ENCODE measurements around the gene DNAI7. TPM values are rescaled to one million over a fixed set of nuclear protein-coding genes. Genes with fewer than 3 reads are reported as not detected.

The DNAI7 gene
- total and polyA plus RNA-seq, 2 of the 8 experiments (the other 6 are each of a cell fraction or from before 2014, with no cell fraction given): 0.12 to 0.28 TPM

- Histone ChIP-seq H3K23me2 (ENCODE audit: low read depth, low read length) (no peaks in the 10 kb centered on the region), H3K36me3 (ENCODE audit: control insufficient read depth in 2 of 4, insufficient read depth in 4 of 4, low read length in 3 of 4) (no peaks in the 10 kb centered on the region), H3K23ac (ENCODE audit: insufficient read length) (no peak overlapping the region), H2BK5ac (ENCODE audit: low read depth, low read length) (no peak overlapping the region), H4K91ac (replicated peaks; ENCODE audit: insufficient read length, low read length) (no peak overlapping the region), H3K27me3 (replicated peaks in 1 of 4; ENCODE audit: control insufficient read depth in 3 of 4, extremely low read depth in 1 of 4, insufficient read depth in 3 of 4, low read length in 3 of 4) (no peaks in the 10 kb centered on the region), H3K4me2 (ENCODE audit: insufficient read depth in 1 of 2, low read depth in 2 of 2, low read length in 2 of 2) (no peak overlapping the region), H2BK20ac (ENCODE audit: low read length) (no peak overlapping the region), H4K8ac (ENCODE audit: extremely low read depth, insufficient read depth, low read length) (no peak overlapping the region), H3K79me1 (ENCODE audit: low read depth, low read length) (no peaks in the 10 kb centered on the region), H4K20me1 (replicated peaks in 1 of 2; ENCODE audit: control insufficient read depth in 1 of 2, insufficient read depth in 2 of 2, low read length in 2 of 2) (no peaks in the 10 kb centered on the region), H2AK5ac (ENCODE audit: low read depth, low read length) (no peak overlapping the region), H3K4ac (replicated peaks; ENCODE audit: insufficient read length, low read depth, low read length) (no peak overlapping the region), H3K18ac (ENCODE audit: extremely low read depth, low read length) (no peak overlapping the region), H3K56ac (replicated peaks; ENCODE audit: insufficient read length, low read depth, low read length) (no peak overlapping the region), H3K79me2 (ENCODE audit: control insufficient read depth in 1 of 2, insufficient read depth in 2 of 2, low read length in 2 of 2) (no peaks in the 10 kb centered on the region), H3K27ac (ENCODE audit: low read depth, low read length) (no peak overlapping the region), H3K9me3 (ENCODE audit: insufficient read depth in 2 of 2, low read depth in 1 of 2, low read length in 1 of 2) (no peaks in the 10 kb centered on the region), H3K9ac (replicated peaks in 1 of 4; ENCODE audit: extremely low read depth in 1 of 4, low read depth in 3 of 4, low read length in 3 of 4) (no peak overlapping the region), H3K14ac (ENCODE audit: insufficient read length) (no peak overlapping the region), H2BK15ac (ENCODE audit: low read length) (no peak overlapping the region), H4K5ac (ENCODE audit: insufficient read length, low read depth, low read length) (no peak overlapping the region), H3K4me1 (replicated peaks in 1 of 4; ENCODE audit: control insufficient read depth in 3 of 4, insufficient read depth in 4 of 4, low read length in 3 of 4) (no peaks in the 10 kb centered on the region), H2AFZ (ENCODE audit: low read length) (no peak overlapping the region), H2BK12ac (ENCODE audit: low read depth, low read length) (no peak overlapping the region), H3K4me3 (ENCODE audit: extremely low read depth in 1 of 4, insufficient read depth in 2 of 4, low read depth in 3 of 4, low read length in 4 of 4) (no peak overlapping the region), H2BK120ac (replicated peaks; ENCODE audit: low read depth, low read length) (no peak overlapping the region)
- DNase-seq (ENCODE audit: low read depth in 1 of 2, low spot score in 2 of 2): no peak
- FAIRE-seq: no peak
- ChIA-PET CTCF (ENCODE audit: partially characterized antibody) (interaction anchor here (0.8 to 1.0 kb wide), 2 partner anchors 68 to 72 kb away, joined by 3 read pairs; no protein-coding TSS in a partner anchor), POLR2A (ENCODE audit: partially characterized antibody) (interaction anchor here (1.3 to 1.4 kb wide), 2 partner anchors 10 to 17 kb away, joined by 3 read pairs; no protein-coding TSS in a partner anchor)
- 73% methylated on average over 5 of the region's 5 CpGs; no CpG with 5 or more reads in 1 of the 2 experiments for WGBS, 2 experiments (ENCODE audit: extremely low coverage in 1 of 2, insufficient coverage in 1 of 2, insufficient read length in 1 of 2, insufficient replicate concordance in 2 of 2, low coverage in 1 of 2, low lambda C conversion rate in 2 of 2, missing lambda C conversion rate in 1 of 2)
- TF ChIP-seq EZH2 (IDR thresholded peaks at IDR 0.05; ENCODE audit: low read depth, low read length, severe bottlenecking): no peak
- no peak for TF ChIP-seq GABPA (IDR thresholded peaks at IDR 0.05; ENCODE audit: borderline replicate concordance, insufficient read depth, low read length)
- no peak for TF ChIP-seq SIRT6 (IDR thresholded peaks at IDR 0.05; ENCODE audit: low read length)
- no peak for TF ChIP-seq RNF2 (IDR thresholded peaks at IDR 0.05; ENCODE audit: borderline replicate concordance, low read depth, low read length, missing control alignments, poor library complexity, severe bottlenecking)
- no peak for TF ChIP-seq CTBP2 (IDR thresholded peaks at IDR 0.05; ENCODE audit: borderline replicate concordance, insufficient read depth, insufficient read length, low read length)
- no peak for TF ChIP-seq POU5F1 (IDR thresholded peaks at IDR 0.05; ENCODE audit: low read depth, low read length)
- TF ChIP-seq CREB1 (IDR thresholded peaks at IDR 0.05): no peak
- TF ChIP-seq KDM1A (IDR thresholded peaks at IDR 0.05; ENCODE audit: borderline replicate concordance, low read length): no peak
- TF ChIP-seq CBX8 (IDR thresholded peaks at IDR 0.05; ENCODE audit: borderline replicate concordance, low read depth, low read length): no peak
- no peak for TF ChIP-seq SP1 (IDR thresholded peaks at IDR 0.05; ENCODE audit: low read depth, low read length)
Observed at GRCh38 chr12:25083211-25083610, 111.7 kb downstream of the DNAI7 start.
